Stimulated activated CD8-positive, alpha-beta memory T cell treated with anti-CD3 and anti-CD28 coated beads, Interleukin-7, amount 100 ng/mL, for 48 hours (primary cell): ENCODE measurements around the gene PDCD4.
A peak's percentile ranks its signal among the peaks of the same experiment; 100 is the strongest.

Experiments used
- DNase-seq, 2 donors: peaks; one replicate each; pipeline ENCODE4 v3.0.0-alpha.2; 2020; ENCODE audit warnings: low read depth in 1 of 2; ENCODE audit errors: extremely low read depth in 1 of 2

PDCD4 gene

GRCh38 chr10:110918269-110918642 is 46.5 kb downstream of the PDCD4 start:
- peak in 1 of 2 donors; percentile 88 for DNase-seq

- DNase-seq, result peak in 1 of 2 donors; percentile 81
Measured at GRCh38 chr10:110918643-110919348, 47.1 kb downstream of the PDCD4 start, which contains the start of gene BBIP1. BBIP1 (minus strand) TSS chr10:110919180; CDS start chr10:110918157, 1,023 bp downstream.

- peak; percentile 96 to 99 for DNase-seq
Measured at GRCh38 chr10:110919349-110919931, 47.7 kb downstream of the PDCD4 start, which contains the start of gene SHOC2. SHOC2 (plus strand) TSS chr10:110919604; CDS start chr10:110964359, 44,755 bp downstream.

GRCh38 chr10:110919971-110920881 is 48.5 kb downstream of the PDCD4 start:
- DNase-seq, result no peak

- DNase-seq, result no peak
Measured at GRCh38 chr10:110923856-110924493, 52.2 kb downstream of the PDCD4 start.

GRCh38 chr10:110927461-110927860 is 55.7 kb downstream of the PDCD4 start:
- no peak for DNase-seq

GRCh38 chr10:110931769-110932381 is 60.1 kb downstream of the PDCD4 start:
- DNase-seq, result no peak

GRCh38 chr10:110932505-110933180 is 60.9 kb downstream of the PDCD4 start:
- no peak for DNase-seq

- no peak for DNase-seq
Measured at GRCh38 chr10:110936757-110937156, 65.0 kb downstream of the PDCD4 start.

- no peak for DNase-seq
Measured at GRCh38 chr10:110939419-110939818, 67.7 kb downstream of the PDCD4 start.

GRCh38 chr10:110944792-110945396 is 73.2 kb downstream of the PDCD4 start:
- no peak for DNase-seq

- no peak for DNase-seq
Measured at GRCh38 chr10:110946496-110946895, 74.8 kb downstream of the PDCD4 start.

GRCh38 chr10:110947061-110947595 is 75.4 kb downstream of the PDCD4 start:
- no peak for DNase-seq
